Measurements from ENCODE around the gene CSTF2.

Gene CSTF2

GRCh38 chrX:100871594-100872560 is 51.7 kb downstream of the CSTF2 start:
- DNase-seq (ENCODE audit: low spot score), result no peak

DNA sequence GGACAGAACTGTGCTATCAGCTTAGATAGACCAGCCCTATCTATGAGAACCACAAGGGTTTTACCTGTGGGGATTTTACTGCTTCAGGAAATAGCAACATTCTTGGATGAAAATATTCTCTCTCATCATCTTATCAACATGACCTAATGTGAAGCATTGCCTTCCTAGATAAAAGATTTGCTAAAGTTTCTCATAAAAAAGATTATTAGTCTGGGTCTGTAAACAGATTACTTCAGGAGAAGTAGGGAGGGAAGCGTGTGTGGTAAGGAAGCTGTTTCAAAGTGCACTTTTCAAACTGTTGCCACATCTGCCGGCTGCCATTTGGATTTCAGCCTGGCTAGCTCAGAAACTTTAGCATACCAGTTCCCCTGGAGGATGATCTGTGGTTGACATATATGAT is 54.1 kb downstream of the CSTF2 start, which contains the start of gene NOX1:
Gene NOX1, minus strand, starts transcription at position 35 of the 400 bp plus-strand sequence. CDS start 220 bp downstream, outside the sequence.
- no peak for DNase-seq (ENCODE audit: low spot score)

GRCh38 chrX:100880368-100880767 is 60.2 kb downstream of the CSTF2 start:
- no peak for DNase-seq (ENCODE audit: low spot score)

DNA sequence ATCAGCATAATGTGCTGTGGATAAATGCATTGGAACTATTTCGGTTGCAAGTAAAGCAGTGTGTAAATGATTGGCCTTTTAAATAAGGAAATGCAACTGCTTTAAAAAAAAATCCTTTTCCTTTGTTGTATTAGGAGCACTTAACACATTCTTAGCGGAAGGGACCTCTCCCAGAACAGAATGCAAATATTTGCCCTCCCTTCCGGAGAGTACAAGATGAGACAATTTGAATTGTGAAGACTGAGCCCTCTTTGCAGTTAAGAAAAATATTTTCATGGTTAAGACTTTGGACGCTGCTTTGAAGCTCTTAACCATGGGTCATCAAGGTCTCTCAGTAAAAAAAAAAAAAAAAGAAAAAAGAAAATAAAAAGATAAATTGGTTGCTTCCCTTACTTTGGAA is 63.5 kb downstream of the CSTF2 start:
- DNase-seq (ENCODE audit: low spot score), result no peak
